ENCODE results near the gene SHLD1. TPM values are rescaled to one million over a fixed set of nuclear protein-coding genes. Genes with fewer than 3 reads are reported as not detected.

Gene SHLD1
- total RNA-seq, 3 donors from 2014 or later (not counting 1 experiment from before 2014, with no cell fraction given) = 6.6 to 12.2 (median 8.3) TPM

DNA sequence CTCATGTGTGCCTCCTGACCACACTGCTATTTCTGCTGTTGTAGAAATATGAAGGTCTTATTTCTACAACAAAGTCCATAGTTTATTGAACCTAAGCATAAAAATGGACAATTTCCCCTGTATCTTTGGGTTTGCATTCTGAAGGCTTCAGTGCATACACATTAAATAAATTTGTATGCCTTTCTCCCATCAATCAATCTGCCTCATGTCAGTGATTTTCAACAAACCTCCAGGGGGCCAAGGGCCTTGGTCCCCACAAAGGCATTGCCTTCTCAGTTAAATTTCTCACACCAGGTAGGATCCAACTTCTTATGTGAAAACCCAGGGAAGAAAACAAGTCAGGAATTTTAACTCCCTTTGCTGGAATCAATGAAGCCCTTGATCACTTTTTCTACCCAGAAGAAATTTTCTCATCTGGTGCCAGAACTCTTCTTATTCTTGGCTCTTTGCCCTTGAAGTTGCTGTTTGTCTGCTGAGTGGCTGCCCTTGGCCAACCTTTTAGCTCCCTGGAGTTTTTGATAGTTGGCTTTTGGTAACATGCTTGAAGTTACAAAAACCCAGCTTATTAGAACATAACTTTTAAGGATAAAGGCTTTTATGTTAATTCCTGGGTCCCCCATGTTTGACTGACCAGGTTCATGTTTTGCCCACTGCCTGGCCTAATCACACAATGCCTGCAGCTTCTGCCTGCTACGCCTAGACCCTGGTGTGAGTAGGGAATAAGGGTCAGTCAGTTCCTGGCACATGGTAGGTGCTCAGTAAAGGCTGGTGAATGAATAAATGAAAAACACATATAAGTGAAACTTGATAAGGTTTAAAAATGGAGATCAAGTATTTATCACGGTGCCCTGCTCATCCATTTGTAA is 37.0 kb downstream of the SHLD1 start:
- DNase-seq = peak in 1 of 2 donors; percentile 31
- no peaks in the 10 kb centered on the region for H3K9me3 Mint-ChIP-seq
- Histone ChIP-seq H3K27ac (ENCODE audit: low read length) (no peak overlapping the region), H3K4me3 (ENCODE audit: low read length) (no peak overlapping the region), H3K4me1 (ENCODE audit: control insufficient read depth, insufficient read depth, low read length) (no peaks in the 10 kb centered on the region), H3K27me3 (ENCODE audit: control insufficient read depth, insufficient read depth, low read length) (no peaks in the 10 kb centered on the region), H3K9me3 (ENCODE audit: control insufficient read depth, insufficient read depth, low read length) (no peaks in the 10 kb centered on the region), H3K36me3 (ENCODE audit: control insufficient read depth, insufficient read depth, low read length) (peaks cover 12% of the 10 kb centered on the region)
- peak overlapping the region in 1 of 2 donors; percentile 59 for H3K27ac Mint-ChIP-seq
- 100% methylated on average over 1 of the region's 2 CpGs for WGBS (ENCODE audit: insufficient coverage)
- intact Hi-C loops (cut with micrococcal nuclease) = loop anchor here (5.0 kb wide), 1 partner anchor 290 kb away; no protein-coding TSS in a partner anchor
- peaks cover 1% of the 10 kb centered on the region for H3K36me3 Mint-ChIP-seq
- no peak overlapping the region for H3K4me3 Mint-ChIP-seq
- no peaks in the 10 kb centered on the region for H3K27me3 Mint-ChIP-seq (ENCODE audit: low read depth in 2 of 2)
- ATAC-seq = no peak
- H3K4me1 Mint-ChIP-seq = peaks cover 0 to 5% of the 10 kb centered on the region in 2 donors
- TF ChIP-seq, protein P1, sequence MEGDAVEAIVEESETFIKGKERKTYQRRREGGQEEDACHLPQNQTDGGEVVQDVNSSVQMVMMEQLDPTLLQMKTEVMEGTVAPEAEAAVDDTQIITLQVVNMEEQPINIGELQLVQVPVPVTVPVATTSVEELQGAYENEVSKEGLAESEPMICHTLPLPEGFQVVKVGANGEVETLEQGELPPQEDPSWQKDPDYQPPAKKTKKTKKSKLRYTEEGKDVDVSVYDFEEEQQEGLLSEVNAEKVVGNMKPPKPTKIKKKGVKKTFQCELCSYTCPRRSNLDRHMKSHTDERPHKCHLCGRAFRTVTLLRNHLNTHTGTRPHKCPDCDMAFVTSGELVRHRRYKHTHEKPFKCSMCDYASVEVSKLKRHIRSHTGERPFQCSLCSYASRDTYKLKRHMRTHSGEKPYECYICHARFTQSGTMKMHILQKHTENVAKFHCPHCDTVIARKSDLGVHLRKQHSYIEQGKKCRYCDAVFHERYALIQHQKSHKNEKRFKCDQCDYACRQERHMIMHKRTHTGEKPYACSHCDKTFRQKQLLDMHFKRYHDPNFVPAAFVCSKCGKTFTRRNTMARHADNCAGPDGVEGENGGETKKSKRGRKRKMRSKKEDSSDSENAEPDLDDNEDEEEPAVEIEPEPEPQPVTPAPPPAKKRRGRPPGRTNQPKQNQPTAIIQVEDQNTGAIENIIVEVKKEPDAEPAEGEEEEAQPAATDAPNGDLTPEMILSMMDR (IDR thresholded peaks at IDR 0.05) = no peak

DNA sequence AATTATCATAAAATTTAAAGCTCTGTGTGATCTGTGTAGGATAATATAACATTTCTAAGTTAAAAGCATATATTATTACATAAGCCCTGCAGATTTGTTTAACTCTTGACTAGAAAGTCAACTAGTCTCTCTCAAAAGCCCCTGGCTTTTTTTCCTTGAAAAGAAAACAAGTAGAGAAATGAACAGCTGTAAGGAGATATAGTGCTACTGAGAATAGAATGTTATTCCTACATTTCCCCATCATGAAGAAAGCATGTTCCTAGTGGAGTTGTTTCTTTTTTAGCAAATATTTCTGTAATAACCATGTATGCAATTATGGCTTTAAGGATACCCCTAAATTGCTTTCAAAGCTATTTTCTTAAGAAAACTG is 37.6 kb downstream of the SHLD1 start:
- TF ChIP-seq, protein P1 (IDR thresholded peaks at IDR 0.05) = no peak
- Histone ChIP-seq H3K4me1 (ENCODE audit: control insufficient read depth, insufficient read depth, low read length) (no peaks in the 10 kb centered on the region), H3K27ac (ENCODE audit: low read length) (no peak overlapping the region), H3K36me3 (ENCODE audit: control insufficient read depth, insufficient read depth, low read length) (peaks cover 12% of the 10 kb centered on the region), H3K27me3 (ENCODE audit: control insufficient read depth, insufficient read depth, low read length) (no peaks in the 10 kb centered on the region), H3K4me3 (ENCODE audit: low read length) (no peak overlapping the region), H3K9me3 (ENCODE audit: control insufficient read depth, insufficient read depth, low read length) (no peaks in the 10 kb centered on the region)
- DNase-seq (no peak), ATAC-seq (no peak)
- Mint-ChIP-seq H3K4me1 (peaks cover 0 to 5% of the 10 kb centered on the region in 2 donors), H3K36me3 (no peaks in the 10 kb centered on the region), H3K9me3 (no peaks in the 10 kb centered on the region), H3K4me3 (no peak overlapping the region), H3K27me3 (ENCODE audit: low read depth in 2 of 2) (no peaks in the 10 kb centered on the region), H3K27ac (no peak overlapping the region)
- intact Hi-C loops (cut with micrococcal nuclease) = loop anchor here (1.0 to 5.0 kb wide), 5 partner anchors 216 to 290 kb away; no protein-coding TSS in a partner anchor

GRCh38 chr20:5788385-5788895 is 38.2 kb downstream of the SHLD1 start:
- no peak overlapping the region for H3K4me3 Mint-ChIP-seq
- H3K9me3 Mint-ChIP-seq = no peaks in the 10 kb centered on the region
- Histone ChIP-seq H3K9me3 (ENCODE audit: control insufficient read depth, insufficient read depth, low read length) (no peaks in the 10 kb centered on the region), H3K4me1 (ENCODE audit: control insufficient read depth, insufficient read depth, low read length) (no peaks in the 10 kb centered on the region), H3K27me3 (ENCODE audit: control insufficient read depth, insufficient read depth, low read length) (no peaks in the 10 kb centered on the region), H3K4me3 (ENCODE audit: low read length) (no peak overlapping the region), H3K36me3 (ENCODE audit: control insufficient read depth, insufficient read depth, low read length) (peaks cover 12% of the 10 kb centered on the region), H3K27ac (ENCODE audit: low read length) (no peak overlapping the region)
- 5% methylated on average over 2 of the region's 3 CpGs for WGBS (ENCODE audit: insufficient coverage)
- H3K27ac Mint-ChIP-seq = peak overlapping the region in 1 of 2 donors; percentile 11
- peak; percentile 39 to 94 for DNase-seq
- H3K36me3 Mint-ChIP-seq = no peaks in the 10 kb centered on the region
- ATAC-seq = peak; percentile 95 to 100 (median 100)
- H3K4me1 Mint-ChIP-seq = peaks cover 0 to 5% of the 10 kb centered on the region in 2 donors
- H3K27me3 Mint-ChIP-seq (ENCODE audit: low read depth in 2 of 2) = no peaks in the 10 kb centered on the region
- intact Hi-C loops (cut with micrococcal nuclease) = loop anchor here (1.0 to 5.0 kb wide), 5 partner anchors 215 to 289 kb away; no protein-coding TSS in a partner anchor
- TF ChIP-seq, protein P1 (IDR thresholded peaks at IDR 0.05) = peak; percentile 88

All from natural killer cell (primary cell).